ENCODE results near the gene ENGASE. TPM values are rescaled to one million over a fixed set of nuclear protein-coding genes. Genes with fewer than 3 reads are reported as not detected.

The ENGASE gene
- total and polyA plus RNA-seq, 8 donors: 13.9 to 86.5 (median 21.6) TPM

- intact Hi-C loops (cut with DNase I): no loop called here
- Histone ChIP-seq H3K4me1 (no peaks in the 10 kb centered on the region), H3K4me3 (no peak overlapping the region), H3K27me3 (no peaks in the 10 kb centered on the region), H3K27ac (no peak overlapping the region), H3K36me3 (no peaks in the 10 kb centered on the region), H3K9me3 (no peaks in the 10 kb centered on the region)
- WGBS, 2 donors: 46 to 57% methylated on average over 25 of the region's 25 CpGs
- FAIRE-seq: no peak
- peak in 1 of 6 donors; percentile 50 for DNase-seq
- no peak for TF ChIP-seq CTCF (IDR thresholded peaks at IDR 0.05)
- no peak for ATAC-seq
Observed at GRCh38 chr17:79046197-79046915, 28.3 kb upstream of the ENGASE start.

GRCh38 chr17:79046916-79047280 is 27.7 kb upstream of the ENGASE start:
- intact Hi-C loops (cut with DNase I): no loop called here
- 54 to 72% methylated on average over 15 of the region's 15 CpGs for WGBS, 2 donors
- FAIRE-seq: no peak

GRCh38 chr17:79047291-79047920 is 27.2 kb upstream of the ENGASE start:
- H3K36me3 ChIP-seq: no peaks in the 10 kb centered on the region
- no peaks in the 10 kb centered on the region for H3K27me3 ChIP-seq
- DNase-seq: peak in 1 of 6 donors; percentile 37
- H3K9me3 ChIP-seq: no peaks in the 10 kb centered on the region
- 77 to 86% methylated on average over 30 of the region's 30 CpGs for WGBS, 2 donors
- ATAC-seq: no peak
- FAIRE-seq: no peak
- no peak overlapping the region for H3K27ac ChIP-seq
- intact Hi-C loops (cut with DNase I): no loop called here
- H3K4me3 ChIP-seq: no peak overlapping the region
- H3K4me1 ChIP-seq: no peaks in the 10 kb centered on the region
- TF ChIP-seq CTCF (IDR thresholded peaks at IDR 0.05): no peak

More at GRCh38 chr17:79046916-79047280, 27.7 kb upstream of the ENGASE start:
- H3K27ac ChIP-seq: no peak overlapping the region
- H3K9me3 ChIP-seq: no peaks in the 10 kb centered on the region
- no peak for TF ChIP-seq CTCF (IDR thresholded peaks at IDR 0.05)
- DNase-seq: peak in 1 of 6 donors; percentile 46
- no peak for ATAC-seq
- H3K27me3 ChIP-seq: no peaks in the 10 kb centered on the region
- no peaks in the 10 kb centered on the region for H3K36me3 ChIP-seq
- no peak overlapping the region for H3K4me3 ChIP-seq
- no peaks in the 10 kb centered on the region for H3K4me1 ChIP-seq

GRCh38 chr17:79047923-79048825 is 26.4 kb upstream of the ENGASE start:
- H3K27me3 ChIP-seq: no peaks in the 10 kb centered on the region
- no peak for FAIRE-seq
- no peak overlapping the region for H3K4me3 ChIP-seq
- no peak for ATAC-seq
- H3K4me1 ChIP-seq: no peaks in the 10 kb centered on the region
- no peaks in the 10 kb centered on the region for H3K9me3 ChIP-seq
- H3K36me3 ChIP-seq: no peaks in the 10 kb centered on the region
- peak in 1 of 6 donors; percentile 47 for DNase-seq
- intact Hi-C loops (cut with DNase I): no loop called here
- H3K27ac ChIP-seq: no peak overlapping the region
- 67 to 78% methylated on average over 41 of the region's 41 CpGs for WGBS, 2 donors
- no peak for TF ChIP-seq CTCF (IDR thresholded peaks at IDR 0.05)
